GM18498 (cell line): ENCODE data around the gene FTSJ1.

ENCODE experiments used
- ATAC-seq: cut with Tn5 transposase; IDR thresholded peaks from one replicate; pipeline ENCODE4 v1.9.1; 2021; ENCODE audit warnings: mild to moderate bottlenecking, moderate library complexity; ENCODE audit not compliant: unreplicated experiment

FTSJ1 gene

DNA sequence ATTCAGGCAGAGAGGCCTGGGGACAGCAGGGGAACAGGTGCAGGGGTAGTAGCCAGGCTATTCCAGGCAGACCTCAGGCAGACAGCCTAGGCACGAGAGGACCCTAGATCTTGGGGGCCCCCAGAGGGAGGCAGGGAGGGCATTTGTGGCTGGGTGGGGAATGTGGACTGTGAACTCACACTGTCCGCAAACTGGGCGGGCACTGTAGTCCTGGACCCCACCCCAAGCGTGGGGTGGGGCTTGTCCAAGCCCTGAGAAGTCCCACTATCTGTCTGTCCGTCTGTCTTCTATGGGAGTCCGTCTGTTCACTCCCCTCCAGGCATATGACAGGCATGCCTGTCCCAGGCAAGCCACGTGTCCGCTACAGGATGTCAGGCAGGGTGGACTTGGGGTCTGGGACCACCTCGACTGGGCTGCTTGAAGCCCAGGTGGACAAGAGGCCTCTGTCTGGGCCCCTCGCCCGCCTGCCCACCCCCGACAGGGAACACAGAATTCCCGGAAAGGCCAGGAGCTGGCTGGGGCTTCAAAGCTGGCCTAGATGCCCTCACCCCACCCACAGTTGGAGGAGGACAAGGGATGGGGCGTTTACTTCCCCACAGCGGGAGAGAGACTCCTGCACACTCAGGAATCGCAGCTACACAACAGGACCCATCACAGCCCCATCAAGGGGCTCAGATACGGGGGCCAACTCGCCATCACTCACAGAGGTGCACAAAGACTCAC lies 5.7 kb upstream of the FTSJ1 start, which contains the start of gene SLC38A5:
Gene SLC38A5 (minus strand): TSS at position 151 of the 723 bp plus-strand sequence. CDS start 2,336 bp downstream, outside the sequence.
- no peak for ATAC-seq

- ATAC-seq: no peak
Measured at GRCh38 chrX:48470833-48471118, 5.2 kb upstream of the FTSJ1 start.

GRCh38 chrX:48471504-48471903 lies 4.5 kb upstream of the FTSJ1 start:
- no peak for ATAC-seq

GRCh38 chrX:48472225-48472624 lies 3.8 kb upstream of the FTSJ1 start:
- no peak for ATAC-seq

DNA sequence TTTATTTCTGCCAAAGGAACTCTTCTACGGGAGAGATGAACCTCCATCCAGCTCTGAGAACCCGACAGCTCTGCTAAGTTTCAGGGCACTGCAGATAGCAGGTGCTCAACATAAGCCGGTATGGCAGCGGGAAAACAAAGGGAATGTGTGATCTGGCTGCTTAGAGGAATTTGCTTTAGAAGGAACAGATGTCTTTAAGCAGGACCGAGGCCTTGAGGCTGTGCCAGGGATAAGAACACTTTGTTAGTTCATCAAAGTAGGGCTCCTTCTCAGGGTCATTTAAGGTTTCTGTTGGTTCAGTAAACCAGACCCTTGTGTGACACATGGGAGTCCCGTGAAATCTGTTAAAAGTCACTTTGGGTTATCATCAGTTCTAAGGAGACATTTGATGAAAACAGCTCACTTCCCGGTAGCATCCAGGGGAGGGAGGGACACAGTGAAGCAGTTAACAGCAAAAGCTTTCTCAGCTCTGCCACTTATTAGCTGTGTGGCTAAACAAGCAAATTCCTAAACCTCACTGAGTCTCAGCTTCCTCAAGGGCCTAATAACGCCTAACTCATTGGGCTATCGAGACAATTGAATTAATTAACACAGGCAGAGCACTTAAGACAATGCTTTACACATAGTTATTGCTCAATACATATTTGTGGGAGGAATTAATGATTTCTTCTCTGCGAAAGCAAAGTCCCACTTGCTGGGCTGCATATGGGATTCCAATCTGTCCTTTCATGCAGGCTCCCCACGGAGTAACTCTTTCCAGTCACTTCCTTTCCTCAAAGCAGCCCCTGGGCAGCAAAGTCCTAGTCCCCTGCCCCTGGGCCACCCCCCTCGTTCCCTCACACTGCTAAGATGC lies 2.9 kb upstream of the FTSJ1 start:
- ATAC-seq: no peak

DNA sequence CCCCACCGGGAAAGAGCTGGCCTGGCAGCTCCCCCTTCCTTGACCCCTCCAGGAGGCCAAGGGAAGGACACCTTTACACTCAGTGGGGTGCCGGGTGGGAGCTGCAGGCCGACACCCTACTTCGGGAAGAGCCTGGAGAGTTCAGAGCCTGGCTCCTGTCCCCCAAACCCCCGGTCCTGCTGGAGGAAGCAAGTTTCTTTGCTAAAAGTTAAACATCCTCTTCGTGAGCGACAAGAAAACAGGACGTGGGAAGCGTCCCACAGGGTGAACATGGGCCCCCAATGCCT lies 2.4 kb upstream of the FTSJ1 start:
- no peak for ATAC-seq

- ATAC-seq: no peak
Measured at GRCh38 chrX:48474127-48474526, 1.9 kb upstream of the FTSJ1 start.

GRCh38 chrX:48474581-48474980 lies 1.4 kb upstream of the FTSJ1 start:
- ATAC-seq: no peak

DNA sequence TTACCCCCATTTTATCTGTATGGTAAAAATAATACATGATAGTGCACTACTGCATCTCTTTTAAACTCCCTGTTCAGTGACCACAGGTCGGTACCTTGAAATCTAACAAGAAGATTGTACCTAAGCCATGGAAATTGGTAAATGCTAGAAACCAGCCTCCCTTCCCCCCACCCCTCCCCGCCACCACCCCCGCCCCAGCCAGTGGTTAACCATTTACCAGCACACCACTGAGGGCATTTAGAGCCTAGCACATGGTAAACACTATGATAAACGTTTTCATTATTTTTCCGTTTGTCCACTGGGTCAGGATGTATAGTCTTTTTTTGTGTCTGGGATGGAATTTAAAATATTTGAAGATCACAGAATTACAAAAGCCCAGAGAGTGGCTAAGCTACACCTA lies 703 bp upstream of the FTSJ1 start:
- no peak for ATAC-seq

- ATAC-seq: no peak
Measured at GRCh38 chrX:48476919-48477318, 920 bp downstream of the FTSJ1 start.

DNA sequence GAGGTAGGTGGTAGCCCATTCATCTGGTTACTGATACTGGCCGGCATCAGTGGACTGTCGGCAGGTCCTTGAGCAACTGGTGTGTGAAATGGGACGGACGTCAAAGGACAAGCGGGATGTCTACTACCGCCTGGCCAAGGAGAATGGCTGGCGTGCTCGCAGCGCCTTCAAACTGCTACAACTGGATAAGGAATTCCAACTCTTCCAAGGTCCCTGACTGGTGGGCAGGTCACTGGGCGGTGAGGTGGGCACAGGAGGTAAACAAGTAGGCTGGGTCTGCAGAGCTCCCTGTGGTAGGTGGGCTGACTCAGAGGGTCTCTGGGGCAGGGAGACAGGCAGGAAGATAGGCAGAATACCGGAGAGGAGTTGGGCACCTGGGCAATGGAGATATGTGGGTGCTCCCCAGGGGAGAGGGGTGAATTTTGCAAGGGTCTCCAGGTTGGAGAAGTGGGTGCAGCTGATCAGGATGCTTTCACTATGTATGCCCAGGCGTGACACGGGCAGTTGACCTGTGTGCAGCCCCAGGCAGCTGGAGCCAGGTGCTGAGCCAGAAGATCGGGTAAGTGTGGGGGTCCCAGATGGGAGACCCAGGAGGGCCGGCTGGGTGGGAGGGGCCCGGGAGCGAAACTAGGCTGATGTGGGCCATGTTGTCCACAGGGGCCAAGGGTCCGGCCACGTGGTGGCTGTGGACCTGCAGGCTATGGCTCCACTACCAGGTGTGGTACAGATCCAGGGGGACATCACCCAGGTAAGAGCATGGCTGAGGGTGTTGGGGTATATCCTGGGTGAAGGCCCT lies 2.2 kb downstream of the FTSJ1 start:
- ATAC-seq: no peak

- no peak for ATAC-seq
Measured at GRCh38 chrX:48478806-48479205, 2.8 kb downstream of the FTSJ1 start.

GRCh38 chrX:48480142-48480541 lies 4.1 kb downstream of the FTSJ1 start:
- no peak for ATAC-seq

GRCh38 chrX:48480583-48480982 lies 4.6 kb downstream of the FTSJ1 start:
- no peak for ATAC-seq

DNA sequence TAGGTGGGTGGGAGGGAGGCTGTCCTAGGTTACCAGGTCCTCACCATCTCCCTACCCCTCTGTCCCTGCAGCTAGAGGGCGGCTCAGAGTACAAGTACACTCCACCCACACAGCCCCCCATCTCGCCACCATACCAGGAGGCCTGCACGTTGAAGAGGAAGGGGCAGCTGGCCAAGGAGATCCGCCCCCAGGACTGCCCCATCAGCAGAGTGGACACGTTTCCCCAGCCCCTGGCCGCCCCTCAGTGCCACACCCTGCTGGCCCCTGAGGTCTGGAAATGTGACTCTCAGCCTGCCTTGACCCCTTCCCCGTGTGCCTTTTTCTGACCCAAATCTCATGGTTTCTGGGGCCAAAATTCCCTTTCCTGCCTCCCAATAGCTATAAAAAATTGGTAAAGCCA lies 6.5 kb downstream of the FTSJ1 start:
- ATAC-seq: no peak

- no peak for ATAC-seq
Measured at GRCh38 chrX:48487362-48487798, 11.4 kb downstream of the FTSJ1 start.

DNA sequence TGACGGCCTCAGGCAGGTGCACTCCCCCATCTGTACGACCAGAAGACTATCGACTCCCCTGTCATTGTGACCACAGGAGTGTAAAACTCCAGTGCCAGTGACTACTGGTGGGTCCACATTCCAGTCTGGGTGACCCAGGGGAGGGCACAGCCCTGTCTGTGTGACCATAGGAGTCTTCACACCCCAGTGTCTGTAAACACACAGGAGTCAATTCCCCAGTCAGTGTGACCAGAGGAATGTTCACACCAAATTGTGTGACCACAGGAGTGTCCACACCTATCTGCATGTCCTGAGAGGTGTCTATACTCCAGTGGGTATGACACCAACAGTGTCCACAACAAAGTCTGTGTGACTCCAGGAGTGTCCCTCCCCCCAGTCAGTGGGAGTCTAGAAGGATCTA lies 12.0 kb downstream of the FTSJ1 start:
- ATAC-seq: no peak

DNA sequence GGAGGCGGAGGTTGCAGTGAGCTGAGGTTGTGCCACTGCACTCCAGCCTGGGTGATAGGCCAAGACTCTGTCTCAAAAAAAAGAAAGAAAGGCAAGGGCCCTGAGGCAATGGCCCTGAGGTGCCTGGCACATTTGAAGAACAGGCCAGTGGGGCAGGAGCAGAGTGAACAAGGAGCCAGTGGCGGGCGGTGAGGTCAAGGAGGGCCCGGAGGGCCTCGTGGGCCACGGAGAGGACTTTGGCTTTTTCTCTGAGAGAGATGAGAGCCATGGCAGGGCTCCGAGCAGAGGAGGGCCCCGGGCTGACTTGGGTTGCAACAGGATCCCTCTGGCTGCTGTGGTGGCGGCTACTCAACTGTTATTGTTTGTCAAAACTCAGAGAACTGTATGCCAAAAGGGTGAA lies 13.3 kb downstream of the FTSJ1 start:
- ATAC-seq: no peak

DNA sequence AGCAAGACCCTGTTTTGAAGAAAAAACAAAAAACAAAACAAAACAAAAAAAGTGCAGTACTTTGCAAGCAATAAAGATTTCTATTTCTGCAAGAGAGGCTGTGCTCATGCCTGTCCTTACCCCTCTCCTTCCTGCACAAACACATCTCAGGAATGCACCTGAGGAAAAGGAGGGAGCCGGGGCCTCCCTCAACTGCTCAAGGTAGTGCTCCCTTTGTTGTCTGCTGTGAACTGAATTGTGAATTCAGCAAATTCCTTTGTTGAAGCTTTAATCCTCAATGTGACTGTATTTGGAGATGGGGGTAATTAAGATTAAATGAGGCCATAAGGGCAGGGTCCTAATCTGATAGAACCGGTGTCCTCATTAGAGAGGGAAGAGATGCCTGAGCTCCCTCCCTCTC lies 13.9 kb downstream of the FTSJ1 start:
- no peak for ATAC-seq

DNA sequence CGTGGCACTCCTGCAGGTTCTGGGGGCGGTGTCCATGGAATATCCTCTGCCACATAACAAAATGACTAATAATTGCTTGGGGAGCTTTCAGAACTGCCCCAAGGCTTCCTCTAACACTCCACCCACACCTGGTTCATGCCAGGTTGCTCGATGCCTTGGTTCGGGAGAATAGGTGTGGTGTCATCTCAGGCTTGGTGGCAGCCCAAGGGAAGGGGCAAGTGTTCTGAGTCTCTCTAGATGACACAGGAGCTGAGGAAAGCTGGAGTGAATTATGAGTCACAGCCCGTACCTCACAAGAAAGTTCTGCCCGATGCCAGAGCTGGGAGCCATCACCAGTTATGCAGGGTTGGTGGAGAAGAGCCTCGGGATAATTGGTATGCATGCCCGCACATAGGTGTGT lies 14.7 kb downstream of the FTSJ1 start:
- no peak for ATAC-seq

DNA sequence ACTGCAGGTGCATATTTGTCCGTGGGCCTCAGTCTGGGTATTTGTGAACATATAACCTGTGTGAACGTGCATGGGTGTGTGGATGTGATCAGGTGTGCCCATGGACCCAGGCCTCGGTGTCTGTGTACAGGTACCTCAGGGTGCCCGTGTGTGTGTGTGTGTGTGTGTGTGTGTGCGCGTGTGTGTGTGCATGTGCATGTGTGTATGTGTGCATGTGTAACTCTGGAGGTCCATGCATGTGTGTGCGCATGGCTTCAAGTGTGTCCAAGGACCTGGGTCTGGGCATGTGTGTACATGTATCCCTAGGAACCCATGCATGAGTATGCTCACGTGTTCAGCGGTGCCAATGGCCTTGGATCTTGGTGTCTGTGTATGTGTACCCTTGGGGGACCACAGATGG lies 15.8 kb downstream of the FTSJ1 start:
- ATAC-seq: no peak
